H1 (cell line): ENCODE data around the gene PLEKHN1. TPM values are rescaled to one million over a fixed set of nuclear protein-coding genes. Genes with fewer than 3 reads are reported as not detected.
A peak's percentile ranks its signal among the peaks of the same experiment; 100 is the strongest.

Experiments
- BRCA1 ChIP-seq: IDR thresholded peaks from 2 replicates; pipeline ENCODE4 v1.6.1; 2012; ENCODE audit warnings: low read depth, low read length, improper control_type of control experiment
- CBX5 ChIP-seq: fragments of 300-800, 300-1000 bp; sonication (generic); IDR thresholded peaks from 2 replicates; pipeline ENCODE4 v1.7.1; 2016; ENCODE audit warnings: antibody characterized with exemption, low read length, low read depth
- CHD2 ChIP-seq: IDR thresholded peaks from 2 replicates; pipeline ENCODE4 v1.6.1; 2012; ENCODE audit warnings: low read length, improper control_type of control experiment
- CREB1 ChIP-seq: IDR thresholded peaks from 2 replicates; pipeline ENCODE4 v1.6.1; 2012; ENCODE audit warnings: inconsistent platforms
- EP300 ChIP-seq, 2 experiments: IDR thresholded peaks; 1 replicate in 1 of 2; 2 replicates in 1 of 2; pipeline ENCODE4 v1.6.1; 2011 to 2012; ENCODE audit warnings: low read depth in 2 of 2, low read length in 2 of 2, mild to moderate bottlenecking in 2 of 2, borderline replicate concordance in 1 of 2, inconsistent platforms in 1 of 2, moderate library complexity in 1 of 2
- FOSL1 ChIP-seq: IDR thresholded peaks from 2 replicates; pipeline ENCODE4 v1.6.1; 2011; ENCODE audit warnings: mild to moderate bottlenecking, low read depth, low read length, moderate library complexity; ENCODE audit not compliant: insufficient read depth
- HDAC2 ChIP-seq, 2 experiments: fragments of 300-600 bp in 1 of 2; sonication (generic) in 1 of 2; IDR thresholded peaks; 2 replicates each; pipeline ENCODE4 v1.6.1; 2011 to 2012; ENCODE audit warnings: low read depth in 2 of 2, low read length in 2 of 2, mild to moderate bottlenecking in 2 of 2, moderate library complexity in 2 of 2, borderline replicate concordance in 1 of 2, inconsistent platforms in 1 of 2
- PHF8 ChIP-seq: fragments of 200-600 bp; sonication (generic); conservative IDR thresholded peaks from 2 replicates; pipeline ENCODE4 v1.7.1; 2012; ENCODE audit warnings: low read depth, mild to moderate bottlenecking, inconsistent platforms, low read length, moderate library complexity
- POLR2A ChIP-seq, 2 experiments: IDR thresholded peaks; 1 replicate in 1 of 2; 2 replicates in 1 of 2; pipeline ENCODE4 v1.6.1; 2011; ENCODE audit warnings: low read depth in 2 of 2, low read length in 2 of 2, mild to moderate bottlenecking in 2 of 2; ENCODE audit errors: control extremely low read depth in 1 of 2
- POLR2AphosphoS5 ChIP-seq: IDR thresholded peaks from 2 replicates; pipeline ENCODE4 v1.6.1; 2011; ENCODE audit warnings: low read depth, low read length
- SAP30 ChIP-seq: fragments of 300-600 bp; sonication (generic); IDR thresholded peaks from 2 replicates; pipeline ENCODE4 v1.7.1; 2012; ENCODE audit warnings: low read length, moderate library complexity, mild to moderate bottlenecking, inconsistent platforms; ENCODE audit not compliant: insufficient read depth, insufficient replicate concordance
- SP4 ChIP-seq: IDR thresholded peaks from 2 replicates; pipeline ENCODE4 v1.6.1; 2012; ENCODE audit warnings: low read length, inconsistent platforms
- TAF1 ChIP-seq: IDR thresholded peaks from 2 replicates; pipeline ENCODE4 v1.6.1; 2011; ENCODE audit warnings: mild to moderate bottlenecking, low read depth, low read length
- TEAD4 ChIP-seq: IDR thresholded peaks from 2 replicates; pipeline ENCODE4 v1.6.1; 2012; ENCODE audit warnings: low read depth, low read length, inconsistent platforms, mixed read lengths
- polyA plus RNA-seq, 7 experiments: library from polyadenylated mRNA; depleted of rRNA in 3 of 7; stranded (reverse) in 5 of 7; unstranded in 2 of 7; fragments of >200 nt in 5 of 7; fragments of 200-250 nt in 2 of 7; gene quantifications; 1 replicate in 5 of 7; 2 replicates in 1 of 7; 4 replicates in 1 of 7; pipeline versions ENCODE4 v1.2.1 to v1.2.3, GENCODE V29; 2011 to 2013; ENCODE audit warnings: missing spikeins in 2 of 7, mixed read lengths in 2 of 7
- total RNA-seq: library from RNA; stranded (reverse); fragmentation: NEBNext Ultra II Directional; extraction: Animal tissue kit (Norgen Biotek cat#: 25700); gene quantifications from 2 replicates; pipeline ENCODE4 v1.2.1, GENCODE V29; 2021

Gene PLEKHN1
- total and polyA plus RNA-seq, 2 of the 8 experiments (the other 6 are each of a cell fraction or from before 2014, with no cell fraction given), result 0.39 to 1.5 TPM

DNA sequence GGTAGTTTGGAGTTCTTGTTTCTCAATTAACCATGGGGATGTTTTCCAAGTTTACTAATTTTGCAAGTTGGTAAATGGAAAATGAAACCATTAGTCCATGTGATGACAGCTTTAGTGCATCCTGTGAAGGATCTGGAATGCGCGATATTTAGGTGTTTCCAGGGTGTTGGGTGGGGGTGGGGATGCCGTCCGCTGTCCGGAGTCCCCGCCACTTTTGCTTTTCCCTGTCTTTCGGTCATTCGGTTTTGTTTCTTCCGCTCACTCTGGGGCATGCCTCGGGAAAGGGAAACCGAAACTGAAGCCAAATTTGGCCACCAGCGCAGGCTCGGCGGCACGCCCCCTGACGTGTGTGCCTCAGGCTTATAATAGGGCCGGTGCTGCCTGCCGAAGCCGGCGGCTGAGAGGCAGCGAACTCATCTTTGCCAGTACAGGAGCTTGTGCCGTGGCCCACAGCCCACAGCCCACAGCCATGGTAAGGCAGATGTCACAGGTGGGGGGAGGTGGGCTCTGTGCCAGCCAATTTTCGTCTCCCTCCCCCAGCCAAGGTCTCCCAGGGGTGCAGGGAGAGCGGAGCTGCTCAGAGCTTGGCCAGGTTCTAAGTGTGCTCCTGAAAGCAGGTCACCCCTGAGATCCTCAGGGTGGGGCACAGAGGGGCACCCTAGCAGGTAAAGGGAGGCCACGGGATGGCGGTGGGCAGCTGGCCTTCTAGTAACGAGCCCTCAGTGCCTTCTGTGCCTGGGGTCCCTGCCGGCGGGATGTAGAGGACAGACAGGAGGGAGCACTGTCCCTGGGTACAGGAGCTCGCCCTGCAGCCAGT lies 47.0 kb downstream of the PLEKHN1 start, which contains the start of gene ISG15 (continued):
- TF ChIP-seq HDAC2 (IDR thresholded peaks at IDR 0.05; ENCODE audit: borderline replicate concordance in 1 of 2, low read depth in 2 of 2, low read length in 2 of 2), result peak in 1 of 2 experiments; percentile 25; a peak in 1 of 4 replicates
- peak in 1 of 2 experiments; percentile 53; a peak in 1 of 3 replicates for TF ChIP-seq POLR2A (IDR thresholded peaks at IDR 0.05; ENCODE audit: control extremely low read depth in 1 of 2, low read depth in 2 of 2, low read length in 2 of 2)
- TF ChIP-seq TAF1, result peak; percentile 55; the same call in 1 of the 2 replicates
- peak; percentile 23; the same call in 1 of the 2 replicates for TF ChIP-seq POLR2AphosphoS5
- no peak for TF ChIP-seq SP4
- no peak for TF ChIP-seq BRCA1
- no peak for TF ChIP-seq EP300 (IDR thresholded peaks at IDR 0.05; ENCODE audit: borderline replicate concordance in 1 of 2, low read depth in 2 of 2, low read length in 2 of 2)
- peak; percentile 51; the same call in 1 of the 2 replicates for TF ChIP-seq PHF8
- no peak for TF ChIP-seq FOSL1
- no peak for TF ChIP-seq CBX5
- TF ChIP-seq SAP30, result peak; percentile 31
- peak; percentile 61; the same call in 1 of the 2 replicates for TF ChIP-seq CREB1
- no peak for TF ChIP-seq TEAD4
- TF ChIP-seq CHD2, result 0 out of 2 replicates have a peak, but pooled peaks have one; percentile 18
